WTC11 (cell line): Measurements from ENCODE around the gene SLC30A9. TPM values are rescaled to one million over a fixed set of nuclear protein-coding genes. Genes with fewer than 3 reads are reported as not detected.
A peak's percentile ranks its signal among the peaks of the same experiment; 100 is the strongest.

Experiments used
- ATAC-seq: fragments of 200-7000 bp; cut with Tn5 transposase; 2 replicates; pipeline ENCODE4 v1.10.0; 2021; ENCODE audit warnings: mild to moderate bottlenecking, moderate library complexity
- CTCF ChIA-PET: fragments of 300-600 bp; sonication (Branson Sonifier 250); formaldehyde crosslinking; loops from one replicate; lab custom pipeline; 2021; ENCODE audit warnings: antibody characterized with exemption; lab: Charles Lee
- POLR2A ChIA-PET: fragments of 350-600 bp; sonication (Branson Sonifier 250); formaldehyde crosslinking; loops from one replicate; lab custom pipeline; 2021; ENCODE audit warnings: antibody characterized with exemption; lab: Charles Lee
- DNase-seq: peaks from one replicate; pipeline ENCODE4 v3.0.0; 2021; ENCODE audit warnings: low spot score
- H3K27ac Mint-ChIP-seq: 2 replicates; pipeline ENCODE4 v1.8.0; 2021; ENCODE audit warnings: mixed read lengths
- H3K27me3 Mint-ChIP-seq: 2 replicates; pipeline ENCODE4 v1.8.0; 2021; ENCODE audit warnings: low read depth, mild to moderate bottlenecking, moderate library complexity, mixed read lengths
- H3K36me3 Mint-ChIP-seq: 2 replicates; pipeline ENCODE4 v1.8.0; 2021; ENCODE audit warnings: mixed read lengths
- H3K4me1 Mint-ChIP-seq: 2 replicates; pipeline ENCODE4 v1.8.0; 2022; ENCODE audit warnings: mixed read lengths
- H3K4me3 Mint-ChIP-seq: 2 replicates; pipeline ENCODE4 v1.8.0; 2021; ENCODE audit warnings: mild to moderate bottlenecking, moderate library complexity, mixed read lengths
- H3K9me3 Mint-ChIP-seq: 2 replicates; pipeline ENCODE4 v1.8.0; 2021; ENCODE audit warnings: mixed read lengths
- ATF1 ChIP-seq: sonication (generic); formaldehyde crosslinking; IDR thresholded peaks from 2 replicates; pipeline ENCODE4 v1.8.1; 2023; ENCODE audit warnings: mild to moderate bottlenecking, moderate library complexity, missing genetic modification reagents
- GABPB1 ChIP-seq: sonication (generic); formaldehyde crosslinking; IDR thresholded peaks from 2 replicates; pipeline ENCODE4 v1.8.1; 2023; ENCODE audit warnings: mild to moderate bottlenecking, missing genetic modification reagents
- MLX ChIP-seq: sonication (generic); formaldehyde crosslinking; IDR thresholded peaks from 2 replicates; pipeline ENCODE4 v1.8.1; 2023; ENCODE audit warnings: mild to moderate bottlenecking, missing genetic modification reagents, moderate library complexity
- MXD4 ChIP-seq: fragments of 250-450 bp; sonication (Bioruptor Pico); IDR thresholded peaks from 2 replicates; pipeline ENCODE4 v1.8.0; 2021; ENCODE audit warnings: mild to moderate bottlenecking, moderate library complexity, borderline replicate concordance
- OVOL2 ChIP-seq: fragments of 250-450 bp; sonication (Bioruptor Pico); IDR thresholded peaks from 2 replicates; pipeline ENCODE4 v1.9.0; 2021; ENCODE audit warnings: mild to moderate bottlenecking, borderline replicate concordance
- RORB ChIP-seq: fragments of 250-450 bp; sonication (Bioruptor Pico); IDR thresholded peaks from 2 replicates; pipeline ENCODE4 v1.9.0; 2021; ENCODE audit warnings: mild to moderate bottlenecking
- STAT6 ChIP-seq: sonication (generic); formaldehyde crosslinking; conservative IDR thresholded peaks from 2 replicates; pipeline ENCODE4 v1.8.1; 2023; ENCODE audit warnings: mild to moderate bottlenecking, low read depth, missing genetic modification reagents, moderate library complexity
- TEAD4 ChIP-seq: sonication (generic); formaldehyde crosslinking; IDR thresholded peaks from 2 replicates; pipeline ENCODE4 v1.8.0; 2022; ENCODE audit warnings: mild to moderate bottlenecking, missing genetic modification reagents
- ZNF219 ChIP-seq: sonication (generic); formaldehyde crosslinking; IDR thresholded peaks from 2 replicates; pipeline ENCODE4 v1.8.0; 2023; ENCODE audit warnings: missing genetic modification reagents, mild to moderate bottlenecking, borderline replicate concordance
- ZNF416 ChIP-seq: fragments of 250-450 bp; sonication (Bioruptor Pico); IDR thresholded peaks from 2 replicates; pipeline ENCODE4 v1.9.0; 2021; ENCODE audit warnings: mild to moderate bottlenecking, inconsistent platforms
- total RNA-seq: library from RNA; stranded (reverse); gene quantifications from 3 replicates; pipeline ENCODE4 v1.2.3, GENCODE V29; 2021
- TF ChIP-seq, protein P1 (sequence below): sonication (generic); formaldehyde crosslinking; IDR thresholded peaks from 2 replicates; pipeline ENCODE4 v1.8.0; 2022; ENCODE audit warnings: mild to moderate bottlenecking, missing genetic modification reagents
- TF ChIP-seq, protein P2 (sequence below): fragments of 200-600 bp; IDR thresholded peaks from 2 replicates; pipeline ENCODE4 v1.8.0; 2022; ENCODE audit warnings: antibody characterized with exemption
- TF ChIP-seq, protein P3 (sequence below): sonication (generic); formaldehyde crosslinking; IDR thresholded peaks from 2 replicates; pipeline ENCODE4 v1.8.1; 2022; ENCODE audit warnings: mild to moderate bottlenecking, moderate library complexity, missing genetic modification reagents
- TF ChIP-seq, protein P4 (sequence below): fragments of 250-450 bp; sonication (Bioruptor Pico); IDR thresholded peaks from 2 replicates; pipeline ENCODE4 v1.8.0; 2021; ENCODE audit warnings: mild to moderate bottlenecking

The SLC30A9 gene
- total RNA-seq, 1 experiment from 2014 or later: 70.1 TPM

- no peak overlapping the region for H3K4me3 Mint-ChIP-seq
- no peaks in the 10 kb centered on the region for H3K27me3 Mint-ChIP-seq
- DNase-seq (no peak), ATAC-seq (no peak)
- peaks cover 30% of the 10 kb centered on the region for H3K4me1 Mint-ChIP-seq
- H3K36me3 Mint-ChIP-seq: peaks cover 45% of the 10 kb centered on the region
- ChIA-PET POLR2A (no interaction called here), CTCF (no interaction called here)
- H3K9me3 Mint-ChIP-seq: no peaks in the 10 kb centered on the region
- no peak overlapping the region for H3K27ac Mint-ChIP-seq
- TF ChIP-seq OVOL2 (CRISPR knock-in tag) (no peak), ATF1 (CRISPR knock-in tag) (no peak), GABPB1 (CRISPR knock-in tag) (no peak), TEAD4 (CRISPR knock-in tag) (no peak), STAT6 (no peak)
- TF ChIP-seq, protein P1, sequence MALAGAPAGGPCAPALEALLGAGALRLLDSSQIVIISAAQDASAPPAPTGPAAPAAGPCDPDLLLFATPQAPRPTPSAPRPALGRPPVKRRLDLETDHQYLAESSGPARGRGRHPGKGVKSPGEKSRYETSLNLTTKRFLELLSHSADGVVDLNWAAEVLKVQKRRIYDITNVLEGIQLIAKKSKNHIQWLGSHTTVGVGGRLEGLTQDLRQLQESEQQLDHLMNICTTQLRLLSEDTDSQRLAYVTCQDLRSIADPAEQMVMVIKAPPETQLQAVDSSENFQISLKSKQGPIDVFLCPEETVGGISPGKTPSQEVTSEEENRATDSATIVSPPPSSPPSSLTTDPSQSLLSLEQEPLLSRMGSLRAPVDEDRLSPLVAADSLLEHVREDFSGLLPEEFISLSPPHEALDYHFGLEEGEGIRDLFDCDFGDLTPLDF (CRISPR knock-in tag): no peak
- TF ChIP-seq, protein P2, sequence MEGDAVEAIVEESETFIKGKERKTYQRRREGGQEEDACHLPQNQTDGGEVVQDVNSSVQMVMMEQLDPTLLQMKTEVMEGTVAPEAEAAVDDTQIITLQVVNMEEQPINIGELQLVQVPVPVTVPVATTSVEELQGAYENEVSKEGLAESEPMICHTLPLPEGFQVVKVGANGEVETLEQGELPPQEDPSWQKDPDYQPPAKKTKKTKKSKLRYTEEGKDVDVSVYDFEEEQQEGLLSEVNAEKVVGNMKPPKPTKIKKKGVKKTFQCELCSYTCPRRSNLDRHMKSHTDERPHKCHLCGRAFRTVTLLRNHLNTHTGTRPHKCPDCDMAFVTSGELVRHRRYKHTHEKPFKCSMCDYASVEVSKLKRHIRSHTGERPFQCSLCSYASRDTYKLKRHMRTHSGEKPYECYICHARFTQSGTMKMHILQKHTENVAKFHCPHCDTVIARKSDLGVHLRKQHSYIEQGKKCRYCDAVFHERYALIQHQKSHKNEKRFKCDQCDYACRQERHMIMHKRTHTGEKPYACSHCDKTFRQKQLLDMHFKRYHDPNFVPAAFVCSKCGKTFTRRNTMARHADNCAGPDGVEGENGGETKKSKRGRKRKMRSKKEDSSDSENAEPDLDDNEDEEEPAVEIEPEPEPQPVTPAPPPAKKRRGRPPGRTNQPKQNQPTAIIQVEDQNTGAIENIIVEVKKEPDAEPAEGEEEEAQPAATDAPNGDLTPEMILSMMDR: no peak
- TF ChIP-seq, protein P3, sequence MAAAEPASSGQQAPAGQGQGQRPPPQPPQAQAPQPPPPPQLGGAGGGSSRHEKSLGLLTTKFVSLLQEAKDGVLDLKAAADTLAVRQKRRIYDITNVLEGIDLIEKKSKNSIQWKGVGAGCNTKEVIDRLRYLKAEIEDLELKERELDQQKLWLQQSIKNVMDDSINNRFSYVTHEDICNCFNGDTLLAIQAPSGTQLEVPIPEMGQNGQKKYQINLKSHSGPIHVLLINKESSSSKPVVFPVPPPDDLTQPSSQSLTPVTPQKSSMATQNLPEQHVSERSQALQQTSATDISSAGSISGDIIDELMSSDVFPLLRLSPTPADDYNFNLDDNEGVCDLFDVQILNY (CRISPR knock-in tag): no peak
Observed at GRCh38 chr4:42123071-42123644, 132.8 kb downstream of the SLC30A9 start.

GRCh38 chr4:42132099-42132498 lies 141.8 kb downstream of the SLC30A9 start:
- ChIA-PET POLR2A (no interaction called here), CTCF (no interaction called here)
- H3K27me3 Mint-ChIP-seq: no peaks in the 10 kb centered on the region
- H3K27ac Mint-ChIP-seq: peak overlapping the region; percentile 39
- ATAC-seq: peak; percentile 65
- H3K9me3 Mint-ChIP-seq: peaks cover 14% of the 10 kb centered on the region
- peaks cover 39% of the 10 kb centered on the region for H3K4me1 Mint-ChIP-seq
- no peak for DNase-seq
- no peak for TF ChIP-seq MXD4 (CRISPR knock-in tag)
- peaks cover 46% of the 10 kb centered on the region for H3K36me3 Mint-ChIP-seq
- H3K4me3 Mint-ChIP-seq: no peak overlapping the region

DNA sequence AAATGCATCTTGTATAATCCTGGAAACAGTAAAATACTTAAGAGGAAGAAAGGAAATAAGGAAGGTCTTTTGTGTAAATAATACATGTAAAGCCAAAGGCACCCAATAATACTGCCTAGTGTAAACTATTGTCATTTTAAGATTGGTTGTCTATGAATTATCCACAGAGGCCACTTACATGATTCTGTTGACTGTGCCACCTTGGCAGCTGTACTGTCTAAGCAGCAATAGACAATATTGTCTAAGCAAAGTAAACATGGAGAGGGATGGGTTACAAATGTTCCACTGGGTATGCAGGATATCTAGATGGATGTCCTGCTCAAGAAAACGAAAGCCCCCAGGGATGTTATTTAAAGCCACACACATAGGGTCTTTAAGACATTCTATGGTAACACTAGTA lies 142.7 kb downstream of the SLC30A9 start:
- no peak overlapping the region for H3K4me3 Mint-ChIP-seq
- H3K36me3 Mint-ChIP-seq: peaks cover 47% of the 10 kb centered on the region
- TF ChIP-seq, protein P4, sequence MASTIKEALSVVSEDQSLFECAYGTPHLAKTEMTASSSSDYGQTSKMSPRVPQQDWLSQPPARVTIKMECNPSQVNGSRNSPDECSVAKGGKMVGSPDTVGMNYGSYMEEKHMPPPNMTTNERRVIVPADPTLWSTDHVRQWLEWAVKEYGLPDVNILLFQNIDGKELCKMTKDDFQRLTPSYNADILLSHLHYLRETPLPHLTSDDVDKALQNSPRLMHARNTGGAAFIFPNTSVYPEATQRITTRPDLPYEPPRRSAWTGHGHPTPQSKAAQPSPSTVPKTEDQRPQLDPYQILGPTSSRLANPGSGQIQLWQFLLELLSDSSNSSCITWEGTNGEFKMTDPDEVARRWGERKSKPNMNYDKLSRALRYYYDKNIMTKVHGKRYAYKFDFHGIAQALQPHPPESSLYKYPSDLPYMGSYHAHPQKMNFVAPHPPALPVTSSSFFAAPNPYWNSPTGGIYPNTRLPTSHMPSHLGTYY (CRISPR knock-in tag): no peak
- no peak for TF ChIP-seq ZNF416 (CRISPR knock-in tag)
- no peak for TF ChIP-seq RORB (CRISPR knock-in tag)
- TF ChIP-seq, protein P2: no peak
- no peak for TF ChIP-seq MLX (CRISPR knock-in tag)
- TF ChIP-seq ZNF219 (CRISPR knock-in tag): no peak
- no peak for DNase-seq
- no peak for ATAC-seq
- POLR2A ChIA-PET: no interaction called here
- H3K4me1 Mint-ChIP-seq: peaks cover 42% of the 10 kb centered on the region
- no peaks in the 10 kb centered on the region for H3K27me3 Mint-ChIP-seq
- no peak overlapping the region for H3K27ac Mint-ChIP-seq
- H3K9me3 Mint-ChIP-seq: peaks cover 14% of the 10 kb centered on the region
- CTCF ChIA-PET: no interaction called here
